Measurements from ENCODE around the gene ITSN2. TPM values are rescaled to one million over a fixed set of nuclear protein-coding genes. Genes with fewer than 3 reads are reported as not detected.

Gene ITSN2
- total RNA-seq (2022; extraction: Qiagen RNA extraction), result 18.5 to 22.7 TPM (median 21.5 TPM) in 5 replicates

DNA sequence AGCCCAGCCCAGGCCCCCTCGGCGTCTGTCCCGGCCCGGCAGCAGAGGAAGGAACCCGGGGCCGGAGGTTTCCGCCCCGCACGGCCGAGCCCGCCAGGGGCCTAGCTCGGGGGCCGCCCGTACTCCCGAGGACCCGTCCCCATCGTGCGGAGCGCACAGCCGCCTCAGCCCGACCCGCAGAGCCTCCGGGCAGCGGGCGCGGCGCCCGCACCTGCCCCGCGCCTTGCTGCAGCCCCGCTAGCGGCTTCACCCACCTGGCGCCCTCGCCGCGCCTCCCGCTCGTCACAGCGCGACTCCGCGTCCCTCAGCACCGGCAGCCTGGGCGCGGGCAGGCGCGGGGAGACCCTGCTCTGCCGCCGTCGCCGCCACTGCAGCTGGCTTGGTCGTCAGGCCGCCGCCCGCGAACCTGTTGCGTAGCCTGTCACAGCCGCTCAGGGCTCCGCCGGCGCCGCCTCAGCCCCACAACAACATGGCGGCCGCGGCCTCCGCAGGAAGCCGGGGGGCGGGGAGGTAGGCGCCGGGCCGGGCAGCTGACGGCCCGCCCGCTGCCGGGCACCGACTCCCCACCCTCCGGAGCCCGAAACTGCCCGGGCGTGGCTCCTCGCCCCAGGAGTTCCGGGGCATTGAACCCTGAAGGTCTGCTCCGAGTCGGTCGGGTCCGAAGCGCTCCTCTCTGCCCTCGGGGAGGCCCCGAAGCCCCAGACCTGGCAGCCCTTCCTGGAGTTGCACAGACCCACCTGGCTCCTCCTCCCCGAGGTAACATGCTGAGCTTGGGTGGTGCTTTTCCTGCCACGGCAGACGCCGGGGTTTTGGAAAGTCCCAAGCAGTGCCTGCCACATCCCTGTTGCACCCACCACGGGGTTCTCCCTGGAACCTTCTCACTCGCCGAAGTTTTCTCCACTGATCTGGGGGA, at the start of gene ITSN2:
Gene ITSN2, minus strand, starts transcription at position 487 of the 913 bp plus-strand sequence. CDS start 32,454 bp downstream, outside the sequence.

DNA sequence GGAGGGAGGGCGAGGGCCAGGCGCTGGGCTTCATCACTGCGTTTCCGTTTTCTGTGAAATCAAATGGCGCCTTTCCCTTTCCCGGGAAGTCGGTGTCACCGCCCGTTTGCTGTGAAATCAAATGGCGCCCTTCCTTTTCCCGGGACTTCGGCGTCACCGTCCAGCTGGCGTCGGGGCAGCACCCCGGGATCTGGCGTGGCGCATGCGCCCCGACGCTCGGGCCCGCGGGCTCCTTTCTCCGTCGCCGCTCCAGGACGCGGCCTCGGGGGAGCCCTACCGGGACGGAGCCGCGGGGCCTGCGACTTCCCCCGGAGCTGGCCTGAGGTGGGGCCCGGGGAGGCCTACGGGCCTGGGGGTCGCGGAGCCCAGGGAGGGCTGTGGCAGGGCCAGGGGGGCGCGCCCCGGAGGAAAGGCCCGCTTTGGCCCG, 185.5 kb downstream of the ITSN2 start, which contains the start of gene FAM228A:
Gene FAM228A, plus strand, starts transcription at position 203 of the 427 bp plus-strand sequence. CDS start 428 bp downstream, outside the sequence.

Other genes starting within 250 kb of the ITSN2 start
- 1.4 to 2.5 TPM (median 1.7 TPM) in 5 replicates for gene PFN4, start 237.2 kb downstream of the ITSN2 start, total RNA-seq (2022; extraction: Qiagen RNA extraction)
- gene FAM228B, start 237.1 kb downstream of the ITSN2 start, total RNA-seq (2022; extraction: Qiagen RNA extraction), result 0.92 to 2.1 TPM (median 1.8 TPM) in 5 replicates
- not detected in 5 replicates for gene FAM228A, start 185.5 kb downstream of the ITSN2 start, total RNA-seq (2022; extraction: Qiagen RNA extraction)
- gene NCOA1, start 130.7 kb upstream of the ITSN2 start, total RNA-seq (2022; extraction: Qiagen RNA extraction), result 7.7 to 11.2 TPM (median 9.7 TPM) in 5 replicates